SU-DHL-6 (cell line): ENCODE data around the gene ENDOV.

Experiments
- CTCF ChIP-seq: fragments of 200-600 bp; sonication (generic); IDR thresholded peaks from one replicate; pipeline ENCODE4 v1.5.1; 2017; ENCODE audit warnings: antibody characterized with exemption, mild to moderate bottlenecking, low read length, moderate library complexity; ENCODE audit not compliant: insufficient read depth, poor library complexity, severe bottlenecking
- EZH2phosphoT487 ChIP-seq: fragments of 200-600 bp; sonication (generic), shearing (Covaris generic); conservative IDR thresholded peaks from 2 replicates; pipeline ENCODE4 v1.6.1; 2018; ENCODE audit warnings: mild to moderate bottlenecking, antibody characterized with exemption, low read length, moderate library complexity, mixed read lengths

- no peak for TF ChIP-seq CTCF
- TF ChIP-seq EZH2phosphoT487, result no peak
Measured at GRCh38 chr17:80372922-80373570, 41.9 kb upstream of the ENDOV start.
